ENCODE data around the gene SMARCA4.
"Not testable (repeated sequence)": the region's sequence is repeated elsewhere in the genome, so short reads cannot be mapped to it uniquely, and the experiment has no call there.

DNA sequence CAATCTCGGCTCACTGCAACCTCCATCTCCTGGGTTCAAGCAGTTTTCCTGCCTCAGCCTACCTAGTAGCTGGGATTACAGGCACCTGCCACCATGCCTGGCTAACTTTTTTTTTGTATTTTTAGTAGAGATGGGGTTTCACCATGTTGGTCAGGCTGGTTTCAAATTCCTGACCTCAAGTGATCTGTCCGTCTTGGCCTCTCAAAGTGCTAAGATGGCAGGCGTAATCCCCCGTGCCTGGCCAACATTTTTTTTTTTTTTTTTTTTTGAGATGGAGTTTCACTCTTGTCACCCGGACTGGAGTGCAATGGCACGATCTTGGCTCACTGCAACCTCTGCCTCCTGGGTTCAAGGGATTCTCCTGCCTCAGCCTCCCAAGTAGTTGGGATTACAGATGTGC, 31.3 kb downstream of the SMARCA4 start:
- not testable (repeated sequence) for TF ChIP-seq POLR2A, EP300, POLR2AphosphoS5 (IDR thresholded peaks at IDR 0.05)
- TF ChIP-seq, protein P1, sequence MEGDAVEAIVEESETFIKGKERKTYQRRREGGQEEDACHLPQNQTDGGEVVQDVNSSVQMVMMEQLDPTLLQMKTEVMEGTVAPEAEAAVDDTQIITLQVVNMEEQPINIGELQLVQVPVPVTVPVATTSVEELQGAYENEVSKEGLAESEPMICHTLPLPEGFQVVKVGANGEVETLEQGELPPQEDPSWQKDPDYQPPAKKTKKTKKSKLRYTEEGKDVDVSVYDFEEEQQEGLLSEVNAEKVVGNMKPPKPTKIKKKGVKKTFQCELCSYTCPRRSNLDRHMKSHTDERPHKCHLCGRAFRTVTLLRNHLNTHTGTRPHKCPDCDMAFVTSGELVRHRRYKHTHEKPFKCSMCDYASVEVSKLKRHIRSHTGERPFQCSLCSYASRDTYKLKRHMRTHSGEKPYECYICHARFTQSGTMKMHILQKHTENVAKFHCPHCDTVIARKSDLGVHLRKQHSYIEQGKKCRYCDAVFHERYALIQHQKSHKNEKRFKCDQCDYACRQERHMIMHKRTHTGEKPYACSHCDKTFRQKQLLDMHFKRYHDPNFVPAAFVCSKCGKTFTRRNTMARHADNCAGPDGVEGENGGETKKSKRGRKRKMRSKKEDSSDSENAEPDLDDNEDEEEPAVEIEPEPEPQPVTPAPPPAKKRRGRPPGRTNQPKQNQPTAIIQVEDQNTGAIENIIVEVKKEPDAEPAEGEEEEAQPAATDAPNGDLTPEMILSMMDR (IDR thresholded peaks at IDR 0.05) = not testable (repeated sequence)
